SU-DHL-6 (cell line): Measurements from ENCODE around the gene NDUFAB1.
"Not testable (repeated sequence)": the region's sequence is repeated elsewhere in the genome, so short reads cannot be mapped to it uniquely, and the experiment has no call there.

Experiments
- H2AFZ ChIP-seq: fragments of 200-600 bp; sonication (generic); 2 replicates; pipeline ENCODE4 v1.6.1; 2014; ENCODE audit warnings: low read depth, mild to moderate bottlenecking, moderate library complexity, mixed read lengths, antibody characterized with exemption, low read length; ENCODE audit not compliant: severe bottlenecking
- H3F3A ChIP-seq: fragments of 200-600 bp; shearing (Covaris generic); 2 replicates; pipeline ENCODE4 v1.6.0; 2016; ENCODE audit warnings: antibody characterized with exemption, mild to moderate bottlenecking; ENCODE audit not compliant: insufficient read depth
- H3K27ac ChIP-seq: fragments of 200-600 bp; sonication (generic); 2 replicates; pipeline ENCODE4 v1.5.1; 2016; ENCODE audit warnings: low read depth, mild to moderate bottlenecking, low read length, moderate library complexity, mixed read lengths
- H3K27me3 ChIP-seq: fragments of 200-600 bp; sonication (generic), shearing (Covaris generic); 2 replicates; pipeline ENCODE4 v1.6.0; 2014; ENCODE audit warnings: mild to moderate bottlenecking, low read length
- H3K36me3 ChIP-seq: fragments of 200-600 bp; sonication (generic); 2 replicates; pipeline ENCODE4 v1.6.1; 2014; ENCODE audit warnings: mild to moderate bottlenecking, low read length, mixed read lengths
- H3K4me2 ChIP-seq: fragments of 300-600, 200-600 bp; shearing (Covaris generic), sonication (generic); 2 replicates; pipeline ENCODE4 v1.6.0; 2014; ENCODE audit warnings: low read length, low read depth, mild to moderate bottlenecking; ENCODE audit not compliant: poor library complexity, severe bottlenecking
- H3K4me3 ChIP-seq: fragments of 200-600 bp; sonication (generic); 2 replicates; pipeline ENCODE4 v1.5.1; 2014; ENCODE audit warnings: antibody characterized with exemption, low read length, mild to moderate bottlenecking, mixed read lengths; ENCODE audit not compliant: insufficient read depth, poor library complexity, severe bottlenecking
- H3K79me2 ChIP-seq: fragments of 200-600 bp; sonication (generic); 2 replicates; pipeline ENCODE4 v1.6.1; 2014; ENCODE audit warnings: mild to moderate bottlenecking, low read length, moderate library complexity; ENCODE audit not compliant: insufficient read depth
- H3K9ac ChIP-seq: fragments of 200-600 bp; sonication (generic); 2 replicates; pipeline ENCODE4 v1.7.0; 2014; ENCODE audit warnings: mild to moderate bottlenecking, low read length
- H3K9me2 ChIP-seq: fragments of 200-600 bp; sonication (generic); replicated peaks from 2 replicates; pipeline ENCODE4 v1.6.1; 2014; ENCODE audit warnings: low read length; ENCODE audit not compliant: insufficient read depth
- H3K9me3 ChIP-seq: fragments of 200-600 bp; sonication (generic); 2 replicates; pipeline ENCODE4 v1.6.1; 2014; ENCODE audit warnings: low read length, mixed read lengths; ENCODE audit not compliant: insufficient read depth
- H4K20me1 ChIP-seq: fragments of 200-600 bp; sonication (generic); 2 replicates; pipeline ENCODE4 v1.6.1; 2014; ENCODE audit warnings: low read depth, mild to moderate bottlenecking, antibody characterized with exemption, low read length, moderate library complexity, mixed read lengths
- CTCF ChIP-seq: fragments of 200-600 bp; sonication (generic); IDR thresholded peaks from one replicate; pipeline ENCODE4 v1.5.1; 2017; ENCODE audit warnings: antibody characterized with exemption, mild to moderate bottlenecking, low read length, moderate library complexity; ENCODE audit not compliant: insufficient read depth, poor library complexity, severe bottlenecking
- EZH2phosphoT487 ChIP-seq: fragments of 200-600 bp; sonication (generic), shearing (Covaris generic); conservative IDR thresholded peaks from 2 replicates; pipeline ENCODE4 v1.6.1; 2018; ENCODE audit warnings: mild to moderate bottlenecking, antibody characterized with exemption, low read length, moderate library complexity, mixed read lengths

The NDUFAB1 gene

GRCh38 chr16:23611936-23612335 lies 15.8 kb upstream of the NDUFAB1 start:
- no peak overlapping the region for H3K4me3 ChIP-seq
- H3K27me3 ChIP-seq: no peaks in the 10 kb centered on the region
- no peaks in the 10 kb centered on the region for H3K9me3 ChIP-seq
- H3F3A ChIP-seq: no peaks in the 10 kb centered on the region
- H3K9me2 ChIP-seq: no peaks in the 10 kb centered on the region
- no peak overlapping the region for H3K9ac ChIP-seq
- no peaks in the 10 kb centered on the region; the same call in 1 of the 2 replicates for H3K36me3 ChIP-seq
- no peak overlapping the region for H3K4me2 ChIP-seq
- no peak for TF ChIP-seq CTCF
- no peak for TF ChIP-seq EZH2phosphoT487
- H4K20me1 ChIP-seq: no peaks in the 10 kb centered on the region
- H3K27ac ChIP-seq: no peak overlapping the region
- H2AFZ ChIP-seq: no peak overlapping the region
- H3K79me2 ChIP-seq: no peaks in the 10 kb centered on the region

GRCh38 chr16:23610905-23611304 lies 14.8 kb upstream of the NDUFAB1 start:
- H3K4me3 ChIP-seq, H3K27me3 ChIP-seq, H4K20me1 ChIP-seq, H3K9ac ChIP-seq, H3K9me2 ChIP-seq, H2AFZ ChIP-seq, H3K36me3 ChIP-seq, H3K4me2 ChIP-seq, H3K79me2 ChIP-seq, H3K27ac ChIP-seq, H3K9me3 ChIP-seq, H3F3A ChIP-seq: not testable (repeated sequence)

GRCh38 chr16:23609929-23610328 lies 13.8 kb upstream of the NDUFAB1 start:
- Histone ChIP-seq H3F3A (no peaks in the 10 kb centered on the region), H2AFZ (no peak overlapping the region), H3K9me3 (no peaks in the 10 kb centered on the region), H3K27me3 (no peaks in the 10 kb centered on the region), H3K9me2 (no peaks in the 10 kb centered on the region), H3K4me3 (no peak overlapping the region), H4K20me1 (no peaks in the 10 kb centered on the region), H3K79me2 (no peaks in the 10 kb centered on the region), H3K9ac (no peak overlapping the region), H3K4me2 (no peak overlapping the region), H3K36me3 (no peaks in the 10 kb centered on the region), H3K27ac (no peak overlapping the region)
- no peak for TF ChIP-seq CTCF
- TF ChIP-seq EZH2phosphoT487: no peak

GRCh38 chr16:23608194-23608593 lies 12.1 kb upstream of the NDUFAB1 start:
- peaks cover 2% of the 10 kb centered on the region; the same call in 1 of the 2 replicates for H3K36me3 ChIP-seq
- H3K27me3 ChIP-seq: no peaks in the 10 kb centered on the region
- H3K9me2 ChIP-seq: no peaks in the 10 kb centered on the region
- H3K4me3 ChIP-seq: no peak overlapping the region
- no peak overlapping the region for H2AFZ ChIP-seq
- no peaks in the 10 kb centered on the region for H3K9me3 ChIP-seq
- H3F3A ChIP-seq: no peaks in the 10 kb centered on the region
- no peaks in the 10 kb centered on the region for H3K79me2 ChIP-seq
- H3K9ac ChIP-seq: no peak overlapping the region
- H3K27ac ChIP-seq: no peak overlapping the region
- H3K4me2 ChIP-seq: no peak overlapping the region
- TF ChIP-seq EZH2phosphoT487 (no peak), CTCF (no peak)
- H4K20me1 ChIP-seq: no peaks in the 10 kb centered on the region
